ENCODE results near the gene MAP2.

DNA sequence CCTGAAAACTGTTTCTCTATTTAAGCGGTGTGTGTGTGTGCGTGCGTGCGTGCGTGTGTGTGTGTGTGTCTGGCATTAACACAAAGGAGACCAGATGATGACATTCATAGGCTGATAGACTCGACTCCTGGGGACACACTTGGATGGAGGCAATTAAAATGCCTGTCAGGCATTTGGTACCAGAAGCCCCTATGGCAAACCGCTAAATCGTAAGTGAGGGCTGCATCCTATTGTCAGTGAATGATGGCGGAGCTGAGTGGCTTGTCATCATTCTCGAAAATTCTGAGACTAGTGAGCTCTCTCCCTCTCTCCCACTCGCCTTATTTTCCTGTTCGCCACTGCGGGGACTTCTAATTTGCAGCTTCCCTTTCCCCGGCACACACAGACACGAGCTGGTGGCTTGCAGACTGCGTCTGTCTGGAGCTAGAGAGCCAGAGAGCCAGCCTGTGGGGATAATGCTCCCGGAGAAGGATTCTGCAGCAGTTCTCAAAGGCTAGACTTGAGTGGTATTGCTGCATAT lies 155.4 kb downstream of the MAP2 start:
- TF ChIP-seq, protein P1, sequence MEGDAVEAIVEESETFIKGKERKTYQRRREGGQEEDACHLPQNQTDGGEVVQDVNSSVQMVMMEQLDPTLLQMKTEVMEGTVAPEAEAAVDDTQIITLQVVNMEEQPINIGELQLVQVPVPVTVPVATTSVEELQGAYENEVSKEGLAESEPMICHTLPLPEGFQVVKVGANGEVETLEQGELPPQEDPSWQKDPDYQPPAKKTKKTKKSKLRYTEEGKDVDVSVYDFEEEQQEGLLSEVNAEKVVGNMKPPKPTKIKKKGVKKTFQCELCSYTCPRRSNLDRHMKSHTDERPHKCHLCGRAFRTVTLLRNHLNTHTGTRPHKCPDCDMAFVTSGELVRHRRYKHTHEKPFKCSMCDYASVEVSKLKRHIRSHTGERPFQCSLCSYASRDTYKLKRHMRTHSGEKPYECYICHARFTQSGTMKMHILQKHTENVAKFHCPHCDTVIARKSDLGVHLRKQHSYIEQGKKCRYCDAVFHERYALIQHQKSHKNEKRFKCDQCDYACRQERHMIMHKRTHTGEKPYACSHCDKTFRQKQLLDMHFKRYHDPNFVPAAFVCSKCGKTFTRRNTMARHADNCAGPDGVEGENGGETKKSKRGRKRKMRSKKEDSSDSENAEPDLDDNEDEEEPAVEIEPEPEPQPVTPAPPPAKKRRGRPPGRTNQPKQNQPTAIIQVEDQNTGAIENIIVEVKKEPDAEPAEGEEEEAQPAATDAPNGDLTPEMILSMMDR (IDR thresholded peaks at IDR 0.05) = no peak
- TF ChIP-seq POLR2AphosphoS5 (IDR thresholded peaks at IDR 0.05) = no peak
